Esophagus muscularis mucosa (tissue), 4 donors: ENCODE data around the gene MDM2. TPM values are rescaled to one million over a fixed set of nuclear protein-coding genes. Genes with fewer than 3 reads are reported as not detected.
"Not testable (repeated sequence)": the region's sequence is repeated elsewhere in the genome, so short reads cannot be mapped to it uniquely, and the experiment has no call there.

Experiments used
- DNase-seq: peaks from one replicate; pipeline ENCODE4 v3.0.0-alpha.2; 2017; ENCODE audit errors: extremely low spot score
- H3K27ac ChIP-seq, 4 donors: fragments of 200-600 bp; sonication (generic); replicated peaks in 1 of 4; 1 replicate in 3 of 4; 2 replicates in 1 of 4; pipeline ENCODE4 v1.5.1; 2016 to 2019; ENCODE audit warnings: mild to moderate bottlenecking in 1 of 4
- H3K27me3 ChIP-seq, 4 donors: fragments of 200-600 bp; sonication (generic); one replicate each; pipeline versions ENCODE4 v1.5.1 to v1.6.0; 2016 to 2019
- H3K36me3 ChIP-seq, 4 donors: fragments of 200-600 bp; sonication (generic); one replicate each; pipeline ENCODE4 v1.5.1; 2016 to 2019
- H3K4me1 ChIP-seq, 4 donors: fragments of 200-600 bp; sonication (generic); one replicate each; pipeline ENCODE4 v1.5.1; 2016 to 2019
- H3K4me3 ChIP-seq, 4 donors: fragments of 200-600 bp; sonication (generic); 1 replicate in 2 of 4; 2 replicates in 2 of 4; pipeline ENCODE4 v1.5.1; 2016 to 2019; ENCODE audit warnings: mild to moderate bottlenecking in 4 of 4, moderate library complexity in 1 of 4
- H3K9me3 ChIP-seq, 4 donors: fragments of 200-600 bp; sonication (generic); 1 replicate in 3 of 4; 2 replicates in 1 of 4; pipeline ENCODE4 v1.5.1; 2016 to 2019
- CTCF ChIP-seq, 3 experiments: fragments of 200-600 bp in 2 of 3; fragments of 450-650 bp in 1 of 3; sonication (generic) in 2 of 3; IDR thresholded peaks; one replicate each; pipeline ENCODE4 v1.5.1; 2017 to 2019; ENCODE audit warnings: antibody characterized with exemption in 3 of 3, mild to moderate bottlenecking in 2 of 3, moderate library complexity in 1 of 3
- EP300 ChIP-seq: sonication (generic); formaldehyde crosslinking; IDR thresholded peaks from one replicate; pipeline ENCODE4 v1.6.1; 2017; ENCODE audit warnings: antibody characterized with exemption
- POLR2A ChIP-seq: fragments of 450-650 bp; IDR thresholded peaks from one replicate; pipeline ENCODE4 v1.6.1; 2017; ENCODE audit warnings: antibody characterized with exemption, moderate library complexity, mild to moderate bottlenecking, low read depth
- POLR2AphosphoS5 ChIP-seq, 2 donors: sonication (generic); formaldehyde crosslinking; IDR thresholded peaks; one replicate each; pipeline ENCODE4 v1.6.1; 2017; ENCODE audit warnings: antibody characterized with exemption in 2 of 2
- whole genome bisulfite sequencing: methylation state at CpG from one replicate; pipeline ENCODE4 v1.1.5; 2018; 5-methylcytosine and 5-hydroxymethylcytosine counted together
- intact Hi-C: fragments of 100-400 bp; cut with DNase I; formaldehyde crosslinking; loops from one replicate; pipeline ENCODE4 v1.15.1; 2023
- total RNA-seq, 4 donors: library from RNA; depleted of rRNA; stranded (reverse); fragments of >200 nt; gene quantifications; one replicate each; pipeline versions ENCODE4 v1.1.0 to v1.2.1, GENCODE V29; 2016

Gene MDM2
- total RNA-seq, 4 donors from 2014 or later: 33.3 to 47.2 (median 40.0) TPM

GRCh38 chr12:68835333-68835908 is 27.4 kb downstream of the MDM2 start:
- Histone ChIP-seq H3K4me3 (no peak overlapping the region), H3K9me3 (no peaks in the 10 kb centered on the region), H3K27ac (no peak overlapping the region), H3K4me1 (peaks cover 0 to 15% (median 11%) of the 10 kb centered on the region in 4 donors), H3K27me3 (no peaks in the 10 kb centered on the region), H3K36me3 (peaks cover 15 to 93% (median 74%) of the 10 kb centered on the region in 4 donors)
- no peak for TF ChIP-seq EP300
- TF ChIP-seq CTCF (IDR thresholded peaks at IDR 0.05): no peak
- no peak for TF ChIP-seq POLR2AphosphoS5 (IDR thresholded peaks at IDR 0.05)
- TF ChIP-seq POLR2A: no peak
- WGBS: 70% methylated on average over 10 of the region's 10 CpGs
- intact Hi-C loops: no loop called here
- no peak for DNase-seq

- H3K4me3 ChIP-seq: no peak overlapping the region
- H3K36me3 ChIP-seq: peaks cover 27 to 93% (median 69%) of the 10 kb centered on the region in 4 donors
- no peak for TF ChIP-seq POLR2AphosphoS5 (IDR thresholded peaks at IDR 0.05)
- TF ChIP-seq POLR2A: no peak
- TF ChIP-seq CTCF (IDR thresholded peaks at IDR 0.05): no peak
- TF ChIP-seq EP300: no peak
- no peak for DNase-seq
- 88% methylated on average over 1 of the region's 1 CpG for WGBS
- intact Hi-C loops: no loop called here
- H3K27me3 ChIP-seq: no peaks in the 10 kb centered on the region
- no peak overlapping the region for H3K27ac ChIP-seq
- peaks cover 0 to 10% (median 6%) of the 10 kb centered on the region in 4 donors for H3K4me1 ChIP-seq
- no peaks in the 10 kb centered on the region for H3K9me3 ChIP-seq
Measured at GRCh38 chr12:68837215-68837614, 29.2 kb downstream of the MDM2 start.

GRCh38 chr12:68838046-68838886 is 30.3 kb downstream of the MDM2 start:
- Histone ChIP-seq H3K4me3 (no peak overlapping the region), H3K27me3 (no peaks in the 10 kb centered on the region), H3K9me3 (no peaks in the 10 kb centered on the region), H3K36me3 (peaks cover 28 to 96% (median 74%) of the 10 kb centered on the region in 4 donors), H3K27ac (no peak overlapping the region), H3K4me1 (peaks cover 0 to 6% (median 3%) of the 10 kb centered on the region in 4 donors)
- intact Hi-C loops: no loop called here
- WGBS: 77% methylated on average over 5 of the region's 5 CpGs
- TF ChIP-seq POLR2AphosphoS5 (IDR thresholded peaks at IDR 0.05) (no peak), EP300 (no peak)
- DNase-seq: no peak

- no peaks in the 10 kb centered on the region for H3K9me3 ChIP-seq
- H3K36me3 ChIP-seq: peaks cover 28 to 92% (median 63%) of the 10 kb centered on the region in 4 donors
- peaks cover 0 to 6% (median 3%) of the 10 kb centered on the region in 4 donors for H3K4me1 ChIP-seq
- no peak for DNase-seq
- H3K27ac ChIP-seq: no peak overlapping the region
- intact Hi-C loops: no loop called here
- WGBS: 67% methylated on average over 2 of the region's 2 CpGs
- no peaks in the 10 kb centered on the region for H3K27me3 ChIP-seq
- H3K4me3 ChIP-seq: no peak overlapping the region
- no peak for TF ChIP-seq POLR2A
- no peak for TF ChIP-seq EP300
- TF ChIP-seq POLR2AphosphoS5 (IDR thresholded peaks at IDR 0.05): no peak
- no peak for TF ChIP-seq CTCF (IDR thresholded peaks at IDR 0.05)
Measured at GRCh38 chr12:68839183-68840147, 31.5 kb downstream of the MDM2 start.

- intact Hi-C loops, DNase-seq, H3K9me3 ChIP-seq, H3K4me3 ChIP-seq, H3K4me1 ChIP-seq, H3K27ac ChIP-seq, H3K27me3 ChIP-seq: not testable (repeated sequence)
- peaks cover 23 to 84% (median 55%) of the 10 kb centered on the region in 4 donors for H3K36me3 ChIP-seq
- WGBS: 98% methylated on average over 5 of the region's 5 CpGs
Measured at GRCh38 chr12:68841175-68841574, 33.2 kb downstream of the MDM2 start.
